Astrocyte (in vitro differentiated cells and primary cell): Measurements from ENCODE around the gene ANO8. TPM values are rescaled to one million over a fixed set of nuclear protein-coding genes. Genes with fewer than 3 reads are reported as not detected.

Experiments used
- DNase-seq: peaks from one replicate; pipeline ENCODE4 v3.0.0-alpha.2; 2010; ENCODE audit warnings: low read depth
- FAIRE-seq: peaks from 2 replicates; lab custom pipeline; 2011; peaks lifted over from hg19 to GRCh38; lab: Jason Lieb, UNC
- H2AFZ ChIP-seq: 2 replicates; pipeline ENCODE4 v1.6.0; 2012; ENCODE audit warnings: low read depth, low read length, inconsistent platforms
- H3K27ac ChIP-seq: 2 replicates; pipeline ENCODE4 v1.5.1; 2011; ENCODE audit warnings: low read depth, low read length, inconsistent platforms
- H3K27me3 ChIP-seq: 2 replicates; pipeline ENCODE4 v1.6.0; 2011; ENCODE audit warnings: low read length, inconsistent platforms; ENCODE audit not compliant: insufficient read depth
- H3K36me3 ChIP-seq: 2 replicates; pipeline ENCODE4 v1.5.1; 2011; ENCODE audit warnings: low read length, inconsistent platforms; ENCODE audit not compliant: insufficient read depth
- H3K4me1 ChIP-seq: 2 replicates; pipeline ENCODE4 v1.5.1; 2011; ENCODE audit warnings: low read length, inconsistent platforms; ENCODE audit not compliant: insufficient read depth
- H3K4me2 ChIP-seq: 2 replicates; pipeline ENCODE4 v1.6.0; 2012; ENCODE audit warnings: low read length, inconsistent platforms
- H3K4me3 ChIP-seq: 2 replicates; pipeline ENCODE4 v1.5.1; 2011; ENCODE audit warnings: low read depth, mild to moderate bottlenecking, low read length, inconsistent platforms; ENCODE audit not compliant: insufficient read depth
- H3K79me2 ChIP-seq: 2 replicates; pipeline ENCODE4 v1.6.0; 2012; ENCODE audit warnings: mild to moderate bottlenecking, low read length, inconsistent platforms; ENCODE audit not compliant: insufficient read depth
- H3K9ac ChIP-seq: 2 replicates; pipeline ENCODE4 v1.6.0; 2012; ENCODE audit warnings: mild to moderate bottlenecking, low read length, inconsistent platforms
- H3K9me3 ChIP-seq: 2 replicates; pipeline ENCODE4 v1.5.1; 2012; ENCODE audit warnings: low read depth, mild to moderate bottlenecking, low read length, inconsistent platforms; ENCODE audit not compliant: insufficient read depth
- H4K20me1 ChIP-seq: 2 replicates; pipeline ENCODE4 v1.6.0; 2012; ENCODE audit warnings: low read length, inconsistent platforms; ENCODE audit not compliant: insufficient read depth
- H3K27ac Mint-ChIP-seq: one replicate; pipeline ENCODE4 v1.8.0; 2021; ENCODE audit warnings: mild to moderate bottlenecking, mixed read lengths; ENCODE audit not compliant: unreplicated experiment
- H3K27me3 Mint-ChIP-seq: one replicate; pipeline ENCODE4 v1.8.0; 2021; ENCODE audit warnings: low read depth, mixed read lengths; ENCODE audit not compliant: unreplicated experiment
- H3K36me3 Mint-ChIP-seq: one replicate; pipeline ENCODE4 v1.8.0; 2021; ENCODE audit warnings: low read depth, mixed read lengths; ENCODE audit not compliant: unreplicated experiment
- H3K4me1 Mint-ChIP-seq: one replicate; pipeline ENCODE4 v1.8.0; 2021; ENCODE audit warnings: low read depth, mixed read lengths; ENCODE audit not compliant: unreplicated experiment
- H3K4me3 Mint-ChIP-seq: one replicate; pipeline ENCODE4 v1.8.0; 2021; ENCODE audit warnings: mild to moderate bottlenecking, moderate library complexity, mixed read lengths; ENCODE audit not compliant: unreplicated experiment
- H3K9me3 Mint-ChIP-seq: one replicate; pipeline ENCODE4 v1.8.0; 2021; ENCODE audit warnings: mild to moderate bottlenecking, mixed read lengths; ENCODE audit not compliant: unreplicated experiment
- EZH2 ChIP-seq: IDR thresholded peaks from 2 replicates; pipeline ENCODE4 v1.6.1; 2012; ENCODE audit warnings: mild to moderate bottlenecking, low read length, inconsistent platforms; ENCODE audit not compliant: insufficient read depth
- total RNA-seq: library from RNA; stranded (reverse); gene quantifications from 2 replicates; pipeline ENCODE4 v1.2.1, GENCODE V29; 2021
- TF ChIP-seq, protein P1 (sequence below): IDR thresholded peaks from 2 replicates; pipeline ENCODE4 v1.5.1; 2011; ENCODE audit warnings: low read depth, mild to moderate bottlenecking, inconsistent platforms, low read length, moderate library complexity; ENCODE audit not compliant: insufficient read depth

ANO8 gene
- total RNA-seq, 1 donor from 2014 or later = 8.1 TPM

DNA sequence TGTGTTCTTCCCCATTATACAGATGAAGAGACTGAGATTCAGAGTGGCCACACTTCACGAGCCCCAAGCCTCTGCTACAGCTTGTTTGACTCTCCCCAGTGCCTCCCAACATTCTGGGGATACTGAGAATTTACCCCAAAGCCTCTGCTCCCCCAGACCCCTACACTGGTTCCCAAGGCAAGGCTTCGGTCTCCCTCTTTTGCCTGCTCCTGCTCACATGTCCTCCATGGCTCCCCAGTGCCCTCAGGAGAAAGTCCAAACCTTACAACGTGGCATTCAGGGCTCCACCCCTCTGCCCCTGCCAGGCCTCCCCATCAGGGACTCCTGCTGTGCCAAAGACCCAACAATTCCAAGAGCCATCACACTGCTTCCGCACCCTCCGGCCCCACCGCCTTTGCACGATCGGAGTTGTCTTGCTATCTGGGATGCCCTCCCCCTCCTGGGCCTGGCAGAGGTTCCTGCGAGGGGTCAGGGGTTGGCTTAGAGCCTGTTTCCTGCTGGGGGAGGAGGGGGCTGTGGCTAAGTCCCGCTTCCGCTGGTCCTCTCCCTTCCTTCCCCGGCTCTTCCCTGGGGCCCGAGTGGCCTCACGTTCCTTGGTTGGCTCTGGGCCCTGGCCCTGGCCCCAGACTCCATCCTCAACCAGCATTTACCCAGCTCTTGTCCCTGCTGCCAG, 18.1 kb upstream of the ANO8 start:
- Mint-ChIP-seq H3K4me3 (no peak overlapping the region), H3K36me3 (no peaks in the 10 kb centered on the region), H3K27me3 (peaks cover 16% of the 10 kb centered on the region), H3K4me1 (peaks cover 3% of the 10 kb centered on the region), H3K9me3 (peaks cover 4% of the 10 kb centered on the region), H3K27ac (peak overlapping the region; percentile 89)
- H3K79me2 ChIP-seq = no peaks in the 10 kb centered on the region
- H4K20me1 ChIP-seq = no peaks in the 10 kb centered on the region
- no peak overlapping the region for H3K9ac ChIP-seq
- no peaks in the 10 kb centered on the region for H3K9me3 ChIP-seq
- DNase-seq = no peak
- H2AFZ ChIP-seq = peak overlapping the region; percentile 41
- peaks cover 8% of the 10 kb centered on the region for H3K4me1 ChIP-seq
- TF ChIP-seq, protein P1, sequence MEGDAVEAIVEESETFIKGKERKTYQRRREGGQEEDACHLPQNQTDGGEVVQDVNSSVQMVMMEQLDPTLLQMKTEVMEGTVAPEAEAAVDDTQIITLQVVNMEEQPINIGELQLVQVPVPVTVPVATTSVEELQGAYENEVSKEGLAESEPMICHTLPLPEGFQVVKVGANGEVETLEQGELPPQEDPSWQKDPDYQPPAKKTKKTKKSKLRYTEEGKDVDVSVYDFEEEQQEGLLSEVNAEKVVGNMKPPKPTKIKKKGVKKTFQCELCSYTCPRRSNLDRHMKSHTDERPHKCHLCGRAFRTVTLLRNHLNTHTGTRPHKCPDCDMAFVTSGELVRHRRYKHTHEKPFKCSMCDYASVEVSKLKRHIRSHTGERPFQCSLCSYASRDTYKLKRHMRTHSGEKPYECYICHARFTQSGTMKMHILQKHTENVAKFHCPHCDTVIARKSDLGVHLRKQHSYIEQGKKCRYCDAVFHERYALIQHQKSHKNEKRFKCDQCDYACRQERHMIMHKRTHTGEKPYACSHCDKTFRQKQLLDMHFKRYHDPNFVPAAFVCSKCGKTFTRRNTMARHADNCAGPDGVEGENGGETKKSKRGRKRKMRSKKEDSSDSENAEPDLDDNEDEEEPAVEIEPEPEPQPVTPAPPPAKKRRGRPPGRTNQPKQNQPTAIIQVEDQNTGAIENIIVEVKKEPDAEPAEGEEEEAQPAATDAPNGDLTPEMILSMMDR = no peak
- no peak for TF ChIP-seq EZH2
- no peak overlapping the region for H3K4me2 ChIP-seq
- no peak overlapping the region for H3K27ac ChIP-seq
- no peak for FAIRE-seq
- H3K27me3 ChIP-seq = no peaks in the 10 kb centered on the region
- no peaks in the 10 kb centered on the region for H3K36me3 ChIP-seq
- no peak overlapping the region for H3K4me3 ChIP-seq

- peaks cover 8% of the 10 kb centered on the region for H3K4me1 ChIP-seq
- FAIRE-seq = no peak
- no peaks in the 10 kb centered on the region for H3K27me3 ChIP-seq
- no peaks in the 10 kb centered on the region for H3K79me2 ChIP-seq
- H3K36me3 Mint-ChIP-seq = no peaks in the 10 kb centered on the region
- no peaks in the 10 kb centered on the region for H4K20me1 ChIP-seq
- no peak for DNase-seq
- peaks cover 16% of the 10 kb centered on the region for H3K27me3 Mint-ChIP-seq
- no peak overlapping the region for H3K4me3 Mint-ChIP-seq
- H3K4me2 ChIP-seq = no peak overlapping the region
- peaks cover 4% of the 10 kb centered on the region for H3K9me3 Mint-ChIP-seq
- no peaks in the 10 kb centered on the region for H3K9me3 ChIP-seq
- H3K27ac ChIP-seq = no peak overlapping the region
- no peaks in the 10 kb centered on the region for H3K36me3 ChIP-seq
- TF ChIP-seq, protein P1 = no peak
- no peak for TF ChIP-seq EZH2
- H2AFZ ChIP-seq = no peak overlapping the region
- no peak overlapping the region for H3K9ac ChIP-seq
- peaks cover 7% of the 10 kb centered on the region for H3K4me1 Mint-ChIP-seq
- H3K27ac Mint-ChIP-seq = no peak overlapping the region
- no peak overlapping the region for H3K4me3 ChIP-seq
Measured at GRCh38 chr19:17351815-17352435, 17.3 kb upstream of the ANO8 start.

DNA sequence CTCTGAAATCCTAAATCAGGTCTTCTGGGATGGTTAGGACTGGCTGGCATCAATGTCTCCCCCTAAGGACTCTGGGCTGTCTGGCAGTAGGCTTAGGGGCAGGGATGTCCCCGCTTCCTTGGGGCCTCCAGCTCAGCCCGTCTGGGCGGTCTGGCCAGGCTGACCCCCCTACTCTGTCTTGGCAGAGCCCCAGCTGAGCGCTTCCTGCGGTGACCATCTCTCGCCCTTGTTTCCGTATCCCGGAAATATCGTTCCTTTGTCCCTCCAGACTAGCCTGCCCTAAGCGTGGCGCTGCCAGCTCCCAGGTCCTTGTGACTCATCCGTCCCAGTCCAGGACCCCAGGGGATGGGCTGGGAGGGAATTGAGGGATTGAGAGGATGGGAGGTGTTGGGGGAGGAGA, 14.0 kb upstream of the ANO8 start:
- peak overlapping the region; percentile 39 for H3K4me3 ChIP-seq

More for the DNA sequence above, 14.0 kb upstream of the ANO8 start:
- H3K27ac ChIP-seq = no peak overlapping the region
- Mint-ChIP-seq H3K27me3 (peaks cover 16% of the 10 kb centered on the region), H3K4me3 (peak overlapping the region; percentile 45), H3K27ac (no peak overlapping the region), H3K4me1 (peaks cover 9% of the 10 kb centered on the region), H3K9me3 (peaks cover 4% of the 10 kb centered on the region), H3K36me3 (no peaks in the 10 kb centered on the region)
- no peaks in the 10 kb centered on the region for H3K27me3 ChIP-seq
- TF ChIP-seq, protein P1 = no peak
- TF ChIP-seq EZH2 = no peak
- H3K79me2 ChIP-seq = no peaks in the 10 kb centered on the region
- H4K20me1 ChIP-seq = no peaks in the 10 kb centered on the region
- FAIRE-seq (no peak), DNase-seq (peak; percentile 52)
- no peaks in the 10 kb centered on the region for H3K9me3 ChIP-seq
- H3K9ac ChIP-seq = peak overlapping the region; percentile 50
- H3K4me1 ChIP-seq = peaks cover 8% of the 10 kb centered on the region
- H3K36me3 ChIP-seq = no peaks in the 10 kb centered on the region
- H3K4me2 ChIP-seq = peak overlapping the region; percentile 80
- peak overlapping the region; percentile 91 for H2AFZ ChIP-seq
